ENCODE measurements around the gene MAST2.
A peak's percentile ranks its signal among the peaks of the same experiment; 100 is the strongest.

The MAST2 gene

DNA sequence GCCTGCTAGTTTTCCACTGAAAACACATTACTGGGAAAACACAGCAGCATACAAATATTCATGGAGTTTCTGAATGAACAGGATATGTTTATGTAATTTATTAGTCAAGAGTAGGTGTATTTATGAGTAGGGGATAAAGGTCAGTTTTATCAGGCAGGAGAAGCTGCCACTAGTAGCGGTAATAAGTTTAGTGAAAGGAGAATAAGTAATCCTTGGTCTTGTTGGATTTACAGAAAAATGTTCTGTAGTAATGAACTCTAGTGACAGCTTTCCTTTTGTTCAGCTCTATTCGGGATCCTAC, 1.2 kb downstream of the MAST2 start:
- Histone ChIP-seq H3K36me3 (ENCODE audit: insufficient read depth, low read length) (no peaks in the 10 kb centered on the region), H3K27me3 (ENCODE audit: insufficient read depth, low read length, poor library complexity, severe bottlenecking) (no peaks in the 10 kb centered on the region), H3K79me2 (ENCODE audit: insufficient read depth, low read length) (peaks cover 36% of the 10 kb centered on the region), H4K20me1 (ENCODE audit: insufficient read depth, low read length, poor library complexity, severe bottlenecking) (peaks cover 8% of the 10 kb centered on the region), H3K4me2 (ENCODE audit: low read depth, low read length, poor library complexity, severe bottlenecking) (peak overlapping the region; percentile 84), H3K4me3 (ENCODE audit: low read length, poor library complexity, severe bottlenecking) (peak overlapping the region; percentile 95), H3K9ac (ENCODE audit: low read depth, low read length, poor library complexity, severe bottlenecking) (peak overlapping the region; percentile 77), H2AFZ (ENCODE audit: low read length) (0 out of 2 replicates have a peak overlapping the region, but pooled peaks have one; percentile 83), H3K9me2 (replicated peaks; ENCODE audit: low read depth, low read length) (no peaks in the 10 kb centered on the region), H3K9me3 (ENCODE audit: insufficient read depth, low read depth, low read length) (no peaks in the 10 kb centered on the region), H3F3A (ENCODE audit: low read depth) (no peaks in the 10 kb centered on the region), H3K4me1 (ENCODE audit: insufficient read depth, low read length, poor library complexity, severe bottlenecking) (peaks cover 46% of the 10 kb centered on the region)
- no peak for TF ChIP-seq EZH2phosphoT487 (IDR thresholded peaks at IDR 0.05; ENCODE audit: borderline replicate concordance)
- TF ChIP-seq, protein P1, sequence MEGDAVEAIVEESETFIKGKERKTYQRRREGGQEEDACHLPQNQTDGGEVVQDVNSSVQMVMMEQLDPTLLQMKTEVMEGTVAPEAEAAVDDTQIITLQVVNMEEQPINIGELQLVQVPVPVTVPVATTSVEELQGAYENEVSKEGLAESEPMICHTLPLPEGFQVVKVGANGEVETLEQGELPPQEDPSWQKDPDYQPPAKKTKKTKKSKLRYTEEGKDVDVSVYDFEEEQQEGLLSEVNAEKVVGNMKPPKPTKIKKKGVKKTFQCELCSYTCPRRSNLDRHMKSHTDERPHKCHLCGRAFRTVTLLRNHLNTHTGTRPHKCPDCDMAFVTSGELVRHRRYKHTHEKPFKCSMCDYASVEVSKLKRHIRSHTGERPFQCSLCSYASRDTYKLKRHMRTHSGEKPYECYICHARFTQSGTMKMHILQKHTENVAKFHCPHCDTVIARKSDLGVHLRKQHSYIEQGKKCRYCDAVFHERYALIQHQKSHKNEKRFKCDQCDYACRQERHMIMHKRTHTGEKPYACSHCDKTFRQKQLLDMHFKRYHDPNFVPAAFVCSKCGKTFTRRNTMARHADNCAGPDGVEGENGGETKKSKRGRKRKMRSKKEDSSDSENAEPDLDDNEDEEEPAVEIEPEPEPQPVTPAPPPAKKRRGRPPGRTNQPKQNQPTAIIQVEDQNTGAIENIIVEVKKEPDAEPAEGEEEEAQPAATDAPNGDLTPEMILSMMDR (conservative IDR thresholded peaks at IDR 0.05; ENCODE audit: low read length), result no peak

DNA sequence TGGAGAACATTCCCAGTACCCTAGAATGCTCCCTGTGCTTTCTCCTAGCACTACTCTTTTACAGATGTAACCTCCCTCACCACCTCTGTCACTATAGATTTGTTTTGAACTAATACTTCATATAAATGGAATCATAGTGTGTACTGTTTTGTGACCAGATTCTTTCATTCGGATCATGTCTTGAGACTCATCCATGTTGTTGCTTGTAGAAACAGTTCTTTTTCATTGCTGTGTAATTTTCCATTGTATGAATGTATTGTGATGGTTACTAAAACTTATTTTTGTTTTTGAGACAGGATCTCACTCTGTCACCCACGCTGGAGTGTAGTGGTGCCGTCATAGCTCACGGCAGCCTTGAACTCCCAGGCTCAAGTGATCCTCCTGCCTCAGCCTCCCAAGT, 2.7 kb downstream of the MAST2 start:
- H3K36me3 ChIP-seq (ENCODE audit: insufficient read depth, low read length), result no peaks in the 10 kb centered on the region
- no peaks in the 10 kb centered on the region for H3K9me2 ChIP-seq (replicated peaks; ENCODE audit: low read depth, low read length)
- peaks cover 52% of the 10 kb centered on the region for H3K4me1 ChIP-seq (ENCODE audit: insufficient read depth, low read length, poor library complexity, severe bottlenecking)
- no peaks in the 10 kb centered on the region for H3K9me3 ChIP-seq (ENCODE audit: insufficient read depth, low read depth, low read length)
- H3K79me2 ChIP-seq (ENCODE audit: insufficient read depth, low read length), result peaks cover 45% of the 10 kb centered on the region
- H4K20me1 ChIP-seq (ENCODE audit: insufficient read depth, low read length, poor library complexity, severe bottlenecking), result peaks cover 8% of the 10 kb centered on the region
- no peak overlapping the region for H2AFZ ChIP-seq (ENCODE audit: low read length)
- H3K4me2 ChIP-seq (ENCODE audit: low read depth, low read length, poor library complexity, severe bottlenecking), result peak overlapping the region; percentile 84
- no peaks in the 10 kb centered on the region for H3K27me3 ChIP-seq (ENCODE audit: insufficient read depth, low read length, poor library complexity, severe bottlenecking)
- H3K9ac ChIP-seq (ENCODE audit: low read depth, low read length, poor library complexity, severe bottlenecking), result no peak overlapping the region
- TF ChIP-seq, protein P1 (conservative IDR thresholded peaks at IDR 0.05; ENCODE audit: low read length), result no peak
- TF ChIP-seq EZH2phosphoT487 (IDR thresholded peaks at IDR 0.05; ENCODE audit: borderline replicate concordance), result no peak
- H3F3A ChIP-seq (ENCODE audit: low read depth), result no peaks in the 10 kb centered on the region
- peak overlapping the region; percentile 95 for H3K4me3 ChIP-seq (ENCODE audit: low read length, poor library complexity, severe bottlenecking)

DNA sequence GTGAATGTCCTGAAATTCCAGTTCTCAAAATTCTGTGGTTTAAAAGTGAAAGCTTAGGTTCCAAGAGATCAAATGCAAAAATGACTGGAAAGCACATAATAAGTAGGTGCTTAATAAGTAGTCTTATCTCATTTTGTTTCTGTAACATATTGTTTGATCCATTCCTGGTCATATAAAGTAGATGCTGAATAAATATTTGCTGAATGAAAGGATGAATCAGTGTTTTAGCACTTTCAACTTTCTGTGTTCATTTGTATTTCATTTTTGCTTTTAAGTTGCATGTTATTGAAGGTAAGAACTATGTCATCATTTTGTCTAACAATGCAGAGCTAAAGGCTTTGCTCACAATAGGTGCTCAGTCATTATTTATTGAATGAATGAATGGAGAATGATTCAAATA, 6.3 kb downstream of the MAST2 start:
- H3K36me3 ChIP-seq (ENCODE audit: insufficient read depth, low read length), result no peaks in the 10 kb centered on the region
- H4K20me1 ChIP-seq (ENCODE audit: insufficient read depth, low read length, poor library complexity, severe bottlenecking), result no peaks in the 10 kb centered on the region
- H2AFZ ChIP-seq (ENCODE audit: low read length), result no peak overlapping the region
- H3F3A ChIP-seq (ENCODE audit: low read depth), result no peaks in the 10 kb centered on the region
- H3K9me3 ChIP-seq (ENCODE audit: insufficient read depth, low read depth, low read length), result no peaks in the 10 kb centered on the region
- no peak overlapping the region for H3K9ac ChIP-seq (ENCODE audit: low read depth, low read length, poor library complexity, severe bottlenecking)
- H3K4me1 ChIP-seq (ENCODE audit: insufficient read depth, low read length, poor library complexity, severe bottlenecking), result peaks cover 34% of the 10 kb centered on the region
- peak overlapping the region; percentile 15 for H3K4me3 ChIP-seq (ENCODE audit: low read length, poor library complexity, severe bottlenecking)
- peak overlapping the region; percentile 53 for H3K4me2 ChIP-seq (ENCODE audit: low read depth, low read length, poor library complexity, severe bottlenecking)
- H3K27me3 ChIP-seq (ENCODE audit: insufficient read depth, low read length, poor library complexity, severe bottlenecking), result no peaks in the 10 kb centered on the region
- TF ChIP-seq, protein P1 (conservative IDR thresholded peaks at IDR 0.05; ENCODE audit: low read length), result no peak
- no peak for TF ChIP-seq EZH2phosphoT487 (IDR thresholded peaks at IDR 0.05; ENCODE audit: borderline replicate concordance)
- H3K9me2 ChIP-seq (replicated peaks; ENCODE audit: low read depth, low read length), result no peaks in the 10 kb centered on the region
- peaks cover 36% of the 10 kb centered on the region for H3K79me2 ChIP-seq (ENCODE audit: insufficient read depth, low read length)

All from Loucy (cell line).